HCT116 (cell line): Measurements from ENCODE around the gene PEDS1. TPM values are rescaled to one million over a fixed set of nuclear protein-coding genes. Genes with fewer than 3 reads are reported as not detected.

ENCODE experiments used
- ATAC-seq: fragments of 200-7000 bp; cut with Tn5 transposase; 2 replicates; pipeline ENCODE4 v1.9.1; 2020; ENCODE audit warnings: mild to moderate bottlenecking, moderate library complexity
- BruUV-seq: library from RNA; stranded (reverse); fragments of 400-500 nt; replicated peaks from 2 replicates; lab custom pipeline; 2021; lab: Mats Ljungman, UMichigan
- CTCF ChIA-PET: fragments of 300-600 bp; sonication (Branson Sonifier 250); formaldehyde crosslinking; loops from one replicate; lab custom pipeline; 2021; ENCODE audit warnings: antibody characterized with exemption; lab: Charles Lee
- POLR2A ChIA-PET: fragments of 300-600, 350-600 bp; sonication (Branson Sonifier 250); formaldehyde crosslinking; loops from one replicate; lab custom pipeline; 2021; ENCODE audit warnings: antibody characterized with exemption; lab: Charles Lee
- RAD21 ChIA-PET, 2 experiments: fragments of 300-600 bp; sonication (Branson Sonifier 250); formaldehyde crosslinking; loops; one replicate each; lab custom pipeline; 2023; ENCODE audit warnings: low total read pairs in 2 of 2; ENCODE audit not compliant: uncharacterized antibody in 2 of 2, unreplicated experiment in 2 of 2, low non-redundant PET in 1 of 2; lab: Charles Lee
- DNase-seq: peaks from one replicate; pipeline ENCODE4 v3.0.0-alpha.2; 2010; ENCODE audit warnings: low read depth, low spot score
- H2AFZ ChIP-seq: fragments of 200-600 bp; shearing (Covaris generic), sonication (generic); 2 replicates; pipeline ENCODE4 v1.6.1; 2017; ENCODE audit warnings: low read depth, mixed run types, mixed read lengths, antibody characterized with exemption, low read length; ENCODE audit not compliant: poor library complexity, severe bottlenecking
- H3K27ac ChIP-seq: 2 replicates; pipeline ENCODE4 v1.5.1; 2012; ENCODE audit warnings: low read depth, low read length
- H3K27me3 ChIP-seq: fragments of 200-600 bp; sonication (generic); 2 replicates; pipeline ENCODE4 v1.6.1; 2016; ENCODE audit warnings: mixed run types, low read length, mixed read lengths; ENCODE audit not compliant: insufficient read depth
- H3K36me3 ChIP-seq, 2 experiments: fragments of 200-500 bp in 1 of 2; fragments of 200-600 bp in 1 of 2; sonication (Bioruptor generic) in 1 of 2; sonication (generic) in 1 of 2; 2 replicates each; pipeline versions ENCODE4 v1.5.1 to v1.6.1; 2014 to 2016; ENCODE audit warnings: low read length in 2 of 2, inconsistent platforms in 1 of 2, mixed read lengths in 1 of 2, mixed run types in 1 of 2; ENCODE audit not compliant: insufficient read depth in 2 of 2, control insufficient read depth in 1 of 2
- H3K4me1 ChIP-seq, 2 experiments: fragments of 200-600 bp in 1 of 2; sonication (generic) in 1 of 2; 2 replicates each; pipeline versions ENCODE4 v1.5.1 to v1.6.1; 2012 to 2017; ENCODE audit warnings: low read length in 2 of 2, inconsistent platforms in 1 of 2, mild to moderate bottlenecking in 1 of 2, mixed read lengths in 1 of 2, mixed run types in 1 of 2, moderate library complexity in 1 of 2; ENCODE audit not compliant: insufficient read depth in 2 of 2, control insufficient read depth in 1 of 2
- H3K4me2 ChIP-seq: fragments of 200-600 bp; sonication (generic); 2 replicates; pipeline ENCODE4 v1.6.1; 2017; ENCODE audit warnings: mixed run types, low read length, mixed read lengths
- H3K4me3 ChIP-seq, 2 experiments: fragments of 200-600 bp in 1 of 2; sonication (generic) in 1 of 2; replicated peaks in 1 of 2; 2 replicates each; pipeline ENCODE4 v1.5.1; 2011 to 2016; ENCODE audit warnings: low read length in 2 of 2, control low read depth in 1 of 2, low read depth in 1 of 2, mild to moderate bottlenecking in 1 of 2, mixed read lengths in 1 of 2, mixed run types in 1 of 2
- H3K79me2 ChIP-seq: fragments of 200-600 bp; sonication (generic); 2 replicates; pipeline ENCODE4 v1.6.1; 2017; ENCODE audit warnings: mild to moderate bottlenecking, mixed run types, low read length, moderate library complexity, mixed read lengths; ENCODE audit not compliant: insufficient read depth
- H3K9ac ChIP-seq: fragments of 200-600 bp; sonication (generic); 2 replicates; pipeline ENCODE4 v1.6.1; 2016; ENCODE audit warnings: low read length, mixed read lengths
- H3K9me2 ChIP-seq: fragments of 200-600 bp; sonication (generic), shearing (Covaris generic); 2 replicates; pipeline ENCODE4 v1.6.1; 2017; ENCODE audit warnings: mixed run types, mild to moderate bottlenecking, moderate library complexity; ENCODE audit not compliant: insufficient read depth
- H3K9me3 ChIP-seq, 2 experiments: fragments of 200-500 bp in 1 of 2; fragments of 200-600 bp in 1 of 2; sonication (Bioruptor generic) in 1 of 2; sonication (generic) in 1 of 2; 2 replicates each; pipeline ENCODE4 v1.6.1; 2014 to 2017; ENCODE audit warnings: low read length in 2 of 2, mixed read lengths in 2 of 2, inconsistent platforms in 1 of 2, low read depth in 1 of 2, mild to moderate bottlenecking in 1 of 2, mixed run types in 1 of 2, moderate library complexity in 1 of 2; ENCODE audit not compliant: control insufficient read depth in 1 of 2, insufficient read depth in 1 of 2
- H4K20me1 ChIP-seq: fragments of 200-600 bp; sonication (generic), shearing (Covaris generic); 2 replicates; pipeline ENCODE4 v1.6.1; 2017; ENCODE audit warnings: mixed run types, mild to moderate bottlenecking, moderate library complexity; ENCODE audit not compliant: insufficient read depth
- CBX3 ChIP-seq: IDR thresholded peaks from 2 replicates; pipeline ENCODE4 v1.6.1; 2012; ENCODE audit warnings: low read depth
- CEBPB ChIP-seq: IDR thresholded peaks from 2 replicates; pipeline ENCODE4 v1.6.1; 2012; ENCODE audit warnings: low read depth
- ELF1 ChIP-seq: IDR thresholded peaks from 2 replicates; pipeline ENCODE4 v1.6.1; 2012; ENCODE audit warnings: low read depth, borderline replicate concordance
- EZH2phosphoT487 ChIP-seq: fragments of 200-600 bp; IDR thresholded peaks from 2 replicates; pipeline ENCODE4 v1.6.1; 2018; ENCODE audit warnings: antibody characterized with exemption, borderline replicate concordance
- RAD21 ChIP-seq: IDR thresholded peaks from 2 replicates; pipeline ENCODE4 v1.6.1; 2012; ENCODE audit warnings: low read depth, mild to moderate bottlenecking
- SIN3A ChIP-seq: IDR thresholded peaks from 2 replicates; pipeline ENCODE4 v1.6.1; 2012; ENCODE audit warnings: low read depth
- TCF7L2 ChIP-seq: IDR thresholded peaks from 2 replicates; pipeline ENCODE4 v1.7.0; 2011; ENCODE audit warnings: borderline replicate concordance, inconsistent platforms; ENCODE audit not compliant: insufficient read depth, insufficient read length; ENCODE audit errors: extremely low read depth
- YY1 ChIP-seq: IDR thresholded peaks from 2 replicates; pipeline ENCODE4 v1.6.1; 2011; ENCODE audit warnings: low read length, low read depth, moderate library complexity, mild to moderate bottlenecking; ENCODE audit not compliant: insufficient replicate concordance; ENCODE audit errors: extremely low read depth
- ZFX ChIP-seq: fragments of 450-650 bp; IDR thresholded peaks from 2 replicates; pipeline ENCODE4 v1.6.1; 2017
- intact Hi-C: fragments of 100-400 bp; cut with micrococcal nuclease; formaldehyde crosslinking; loops from 2 replicates; pipeline ENCODE4 v1.10.0; 2022
- total RNA-seq: library from RNA; stranded (reverse); gene quantifications from one replicate; pipeline ENCODE4 v1.2.1, GENCODE V29; 2021; ENCODE audit not compliant: unreplicated experiment
- TF ChIP-seq, protein P1 (sequence below): IDR thresholded peaks from 2 replicates; pipeline ENCODE4 v1.6.1; 2012

Gene PEDS1
- total RNA-seq, 1 experiment from 2014 or later, result 31.9 TPM

DNA sequence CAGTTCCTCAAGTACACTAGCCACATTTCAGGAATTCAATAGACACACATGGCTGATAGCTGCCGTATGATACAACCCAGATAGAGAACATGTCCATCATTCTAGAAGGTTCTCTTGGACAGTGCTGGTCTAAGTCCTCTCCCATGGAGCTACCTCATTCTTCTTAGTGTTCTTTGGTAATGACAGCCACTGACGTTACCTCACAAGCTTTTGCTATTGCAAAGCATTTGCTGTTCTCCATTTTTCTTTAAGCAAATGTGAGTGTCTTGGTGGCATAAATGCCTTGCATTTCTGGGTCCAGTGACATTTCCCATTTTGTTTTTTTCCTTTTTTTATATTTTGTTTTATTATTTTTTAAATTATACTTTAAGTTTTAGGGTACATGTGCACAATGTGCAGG lies 28.8 kb upstream of the PEDS1 start (continued):
- no peak for TF ChIP-seq RAD21
- no peak for TF ChIP-seq SIN3A
- TF ChIP-seq, protein P1, sequence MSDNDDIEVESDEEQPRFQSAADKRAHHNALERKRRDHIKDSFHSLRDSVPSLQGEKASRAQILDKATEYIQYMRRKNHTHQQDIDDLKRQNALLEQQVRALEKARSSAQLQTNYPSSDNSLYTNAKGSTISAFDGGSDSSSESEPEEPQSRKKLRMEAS, result no peak
- TF ChIP-seq TCF7L2, result no peak
- no peak for TF ChIP-seq ELF1

DNA sequence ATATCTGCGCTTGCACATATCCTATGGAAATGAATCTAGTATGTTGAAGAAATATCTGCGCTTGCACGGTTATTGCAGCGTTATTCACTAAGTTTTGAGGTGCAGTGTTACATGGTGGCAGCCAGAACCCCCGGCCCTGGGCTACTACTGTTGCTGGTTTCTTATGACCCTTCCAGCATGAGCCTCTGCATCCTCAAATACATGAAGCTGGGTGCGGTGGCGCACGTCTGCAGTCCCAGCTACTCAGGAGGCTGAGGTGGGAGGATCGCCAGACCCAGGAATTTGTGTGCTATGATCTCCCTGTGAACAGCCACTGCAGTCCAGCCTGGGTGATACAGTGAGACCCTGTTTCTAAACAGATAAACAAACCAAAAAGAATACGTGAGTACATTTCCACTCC lies 27.8 kb upstream of the PEDS1 start:
- no peaks in the 10 kb centered on the region for H3K79me2 ChIP-seq
- no peaks in the 10 kb centered on the region for H3K9me2 ChIP-seq
- H3K9ac ChIP-seq, result no peak overlapping the region
- ChIA-PET POLR2A (no interaction called here), CTCF (interaction anchor here (1.2 to 6.0 kb wide), 4 partner anchors 9 to 282 kb away, joined by 3 to 59 read pairs (median 5); no protein-coding TSS in a partner anchor), RAD21 (no interaction called here)
- H3K36me3 ChIP-seq, result no peaks in the 10 kb centered on the region
- no peak overlapping the region for H3K4me2 ChIP-seq
- no TSS peak for BruUV-seq
- no peaks in the 10 kb centered on the region for H4K20me1 ChIP-seq
- H3K27ac ChIP-seq, result no peak overlapping the region
- intact Hi-C loops, result no loop called here
- no peak overlapping the region for H3K4me3 ChIP-seq
- ATAC-seq (no peak), DNase-seq (no peak)
- no peaks in the 10 kb centered on the region for H3K9me3 ChIP-seq
- H3K27me3 ChIP-seq, result no peaks in the 10 kb centered on the region
- TF ChIP-seq CBX3 (no peak), CEBPB (no peak), EZH2phosphoT487 (no peak), YY1 (no peak), ZFX (no peak)
- H2AFZ ChIP-seq, result no peak overlapping the region
- H3K4me1 ChIP-seq, result peaks cover under 1 to 11% of the 10 kb centered on the region in 2 experiments
